Stimulated activated CD8-positive, alpha-beta memory T cell treated with anti-CD3 and anti-CD28 coated beads, Interleukin-4, amount 100 ng/mL, for 24 hours (primary cell): ENCODE measurements around the gene ANKRD22.

ENCODE experiments used
- DNase-seq: peaks from one replicate; pipeline ENCODE4 v3.0.0-alpha.2; 2020; ENCODE audit warnings: low read depth

ANKRD22 gene

DNA sequence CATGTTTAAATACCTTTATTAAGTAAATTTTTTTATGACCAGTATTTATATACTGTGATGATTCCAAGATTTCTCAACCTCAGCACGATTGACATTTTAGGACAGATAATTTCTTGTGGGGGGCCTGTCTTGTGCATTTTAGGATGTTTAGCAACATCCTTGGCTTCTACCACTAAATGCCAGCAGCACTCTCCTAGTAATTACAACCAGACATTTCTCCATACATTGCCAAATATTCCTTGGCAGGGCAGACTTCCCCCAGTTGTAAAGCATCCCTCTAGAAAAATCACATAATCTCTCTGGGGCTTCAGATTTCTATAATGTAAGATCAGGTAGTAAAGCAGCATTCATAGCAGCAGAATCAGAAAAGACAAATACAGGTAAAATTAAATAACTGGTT lies 56.9 kb downstream of the ANKRD22 start:
- DNase-seq = no peak

- DNase-seq = no peak
Observed at GRCh38 chr10:88793712-88794299, 57.8 kb downstream of the ANKRD22 start.

GRCh38 chr10:88792661-88793060 lies 59.0 kb downstream of the ANKRD22 start:
- no peak for DNase-seq

DNA sequence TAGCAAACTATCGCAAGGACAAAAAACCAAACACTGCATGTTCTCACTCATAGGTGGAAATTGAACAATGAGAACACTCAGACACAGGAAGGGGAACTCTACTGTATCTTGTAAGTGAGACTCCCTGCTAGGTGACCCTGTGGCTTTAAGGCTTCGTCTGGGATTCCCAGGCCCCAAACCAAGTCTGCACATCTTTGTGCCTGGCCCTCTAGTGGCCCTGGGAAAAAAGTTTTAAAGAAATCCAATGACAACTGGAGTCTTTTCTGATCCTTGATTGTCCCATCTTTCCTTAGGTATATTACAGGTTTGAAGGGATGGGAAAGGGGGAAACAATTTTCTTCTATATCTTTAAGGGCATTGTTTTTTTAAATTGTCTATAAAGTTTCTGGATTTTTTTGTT lies 59.7 kb downstream of the ANKRD22 start:
- no peak for DNase-seq

GRCh38 chr10:88788924-88789323 lies 62.7 kb downstream of the ANKRD22 start:
- no peak for DNase-seq

GRCh38 chr10:88787463-88787862 lies 64.2 kb downstream of the ANKRD22 start:
- DNase-seq = no peak

DNA sequence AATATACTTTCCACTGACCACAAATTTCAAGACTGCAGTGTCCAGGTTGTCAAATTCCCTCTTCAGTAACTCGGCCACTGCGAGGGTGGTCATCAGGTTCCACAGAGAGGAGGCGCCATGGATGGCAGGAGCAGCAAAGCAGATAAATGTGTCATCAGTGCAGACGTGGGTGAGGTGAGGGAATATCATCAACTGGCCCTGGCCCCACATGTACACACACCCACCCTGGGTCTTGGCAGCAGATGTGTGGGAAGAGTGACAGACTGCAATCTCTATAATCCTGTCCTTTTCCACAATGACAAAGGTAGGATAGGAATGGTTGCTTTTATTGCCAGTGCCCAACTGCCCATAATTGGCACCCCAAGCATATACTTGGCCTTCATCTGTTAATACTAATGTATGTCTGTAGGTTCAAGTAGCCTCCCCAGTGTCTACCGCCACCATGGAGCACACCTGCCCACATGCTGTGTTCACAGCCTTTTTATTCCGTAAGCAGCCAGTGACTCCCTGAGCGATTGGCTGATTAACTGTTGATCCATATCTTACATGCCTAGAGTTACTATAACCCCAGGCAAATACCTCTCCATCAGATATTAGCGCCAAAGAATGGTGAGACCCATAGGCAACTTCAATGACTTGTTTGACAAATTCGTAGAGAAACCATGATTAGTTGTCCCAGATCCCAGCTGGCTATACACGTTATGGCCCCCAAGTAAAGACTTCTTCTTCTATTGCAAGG lies 65.4 kb downstream of the ANKRD22 start:
- DNase-seq = no peak

- no peak for DNase-seq
Observed at GRCh38 chr10:88783724-88784123, 67.9 kb downstream of the ANKRD22 start.

DNA sequence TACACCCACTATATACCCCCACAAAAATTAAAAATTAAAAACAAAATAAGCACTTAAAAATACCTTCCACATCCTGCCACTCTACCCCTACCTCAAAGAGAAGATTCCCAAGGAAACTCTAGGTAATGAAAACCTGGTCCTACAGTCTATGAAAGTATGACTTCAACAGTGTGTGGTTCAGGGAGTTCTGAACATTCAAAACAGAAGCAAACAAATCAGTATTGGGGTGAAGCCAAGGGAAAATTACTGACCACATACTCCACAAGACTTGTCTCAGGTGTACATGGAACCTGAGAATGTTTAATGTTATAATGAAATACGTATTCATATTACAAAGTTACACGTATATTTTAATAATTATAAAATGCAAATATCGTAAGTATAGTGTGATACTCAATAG lies 69.4 kb downstream of the ANKRD22 start:
- DNase-seq = no peak

GRCh38 chr10:88781206-88781605 lies 70.4 kb downstream of the ANKRD22 start:
- no peak for DNase-seq
